ENCODE data around the gene PROK1. TPM values are rescaled to one million over a fixed set of nuclear protein-coding genes. Genes with fewer than 3 reads are reported as not detected.

Gene PROK1
- polyA plus RNA-seq, 1 of the 3 experiments (the other 2 are of a cell fraction): not detected

- Histone ChIP-seq H3K79me2 (ENCODE audit: insufficient read depth) (no peaks in the 10 kb centered on the region), H3K36me3 (replicated peaks in 1 of 2; ENCODE audit: control insufficient read depth in 1 of 2, insufficient read depth in 2 of 2, low read length in 1 of 2) (no peaks in the 10 kb centered on the region), H3K4me1 (ENCODE audit: control insufficient read depth in 1 of 2, insufficient read depth in 2 of 2, low read depth in 1 of 2, low read length in 1 of 2) (peaks cover 2 to 6% of the 10 kb centered on the region in 2 experiments; a peak in 1 of 4 replicates), H3K4me3 (ENCODE audit: low read depth in 2 of 2, low read length in 1 of 2) (no peak overlapping the region), H4K20me1 (ENCODE audit: insufficient read depth) (no peaks in the 10 kb centered on the region), H3K9me3 (no peaks in the 10 kb centered on the region), H3K4me2 (no peak overlapping the region), H3K27me3 (ENCODE audit: insufficient read depth) (no peaks in the 10 kb centered on the region), H3K9me2 (no peaks in the 10 kb centered on the region), H3F3A (replicated peaks; ENCODE audit: insufficient read depth) (no peaks in the 10 kb centered on the region), H3K27ac (ENCODE audit: low read depth in 2 of 2, low read length in 1 of 2) (no peak overlapping the region), H3K9ac (no peak overlapping the region), H2AFZ (ENCODE audit: low read depth) (no peak overlapping the region)
- POLR2A ChIA-PET: no interaction called here
- 52% methylated on average over 4 of the region's 7 CpGs for WGBS (ENCODE audit: low lambda C conversion rate)
- DNase-seq: no peak
- CTCF ChIA-PET: interaction anchor here (0.7 to 12.6 kb wide), 9 partner anchors 25 to 264 kb away, joined by 3 to 250 read pairs (median 5); partner anchors contain the start of genes KCNC4 and LAMTOR5
- no peak for TF ChIP-seq RAD21 (IDR thresholded peaks at IDR 0.05; ENCODE audit: low read length)
- no peak for TF ChIP-seq PBX3 (IDR thresholded peaks at IDR 0.05)
These were observed 14.9 kb downstream of the PROK1 start for GRCh38 chr1:110465814-110466380.

GRCh38 chr1:110466646-110467280 is 15.8 kb downstream of the PROK1 start:
- no peak for DNase-seq
- Histone ChIP-seq H3K9me2 (no peaks in the 10 kb centered on the region), H3K9me3 (no peaks in the 10 kb centered on the region), H3K36me3 (replicated peaks in 1 of 2; ENCODE audit: control insufficient read depth in 1 of 2, insufficient read depth in 2 of 2, low read length in 1 of 2) (no peaks in the 10 kb centered on the region), H3K4me2 (no peak overlapping the region), H3K9ac (no peak overlapping the region), H4K20me1 (ENCODE audit: insufficient read depth) (no peaks in the 10 kb centered on the region), H3F3A (replicated peaks; ENCODE audit: insufficient read depth) (no peaks in the 10 kb centered on the region), H3K79me2 (ENCODE audit: insufficient read depth) (no peaks in the 10 kb centered on the region), H3K27me3 (ENCODE audit: insufficient read depth) (no peaks in the 10 kb centered on the region), H3K4me3 (ENCODE audit: low read depth in 2 of 2, low read length in 1 of 2) (no peak overlapping the region), H3K27ac (ENCODE audit: low read depth in 2 of 2, low read length in 1 of 2) (no peak overlapping the region), H3K4me1 (ENCODE audit: control insufficient read depth in 1 of 2, insufficient read depth in 2 of 2, low read depth in 1 of 2, low read length in 1 of 2) (peaks cover 2 to 6% of the 10 kb centered on the region in 2 experiments; a peak in 1 of 4 replicates), H2AFZ (ENCODE audit: low read depth) (no peak overlapping the region)
- POLR2A ChIA-PET: no interaction called here
- 75% methylated on average over 8 of the region's 8 CpGs for WGBS (ENCODE audit: low lambda C conversion rate)
- CTCF ChIA-PET: interaction anchor here (1.1 to 12.6 kb wide), 7 partner anchors 12 to 264 kb away, joined by 3 to 250 read pairs (median 4); partner anchors contain the start of genes KCNC4 and LAMTOR5
- TF ChIP-seq, protein P1, sequence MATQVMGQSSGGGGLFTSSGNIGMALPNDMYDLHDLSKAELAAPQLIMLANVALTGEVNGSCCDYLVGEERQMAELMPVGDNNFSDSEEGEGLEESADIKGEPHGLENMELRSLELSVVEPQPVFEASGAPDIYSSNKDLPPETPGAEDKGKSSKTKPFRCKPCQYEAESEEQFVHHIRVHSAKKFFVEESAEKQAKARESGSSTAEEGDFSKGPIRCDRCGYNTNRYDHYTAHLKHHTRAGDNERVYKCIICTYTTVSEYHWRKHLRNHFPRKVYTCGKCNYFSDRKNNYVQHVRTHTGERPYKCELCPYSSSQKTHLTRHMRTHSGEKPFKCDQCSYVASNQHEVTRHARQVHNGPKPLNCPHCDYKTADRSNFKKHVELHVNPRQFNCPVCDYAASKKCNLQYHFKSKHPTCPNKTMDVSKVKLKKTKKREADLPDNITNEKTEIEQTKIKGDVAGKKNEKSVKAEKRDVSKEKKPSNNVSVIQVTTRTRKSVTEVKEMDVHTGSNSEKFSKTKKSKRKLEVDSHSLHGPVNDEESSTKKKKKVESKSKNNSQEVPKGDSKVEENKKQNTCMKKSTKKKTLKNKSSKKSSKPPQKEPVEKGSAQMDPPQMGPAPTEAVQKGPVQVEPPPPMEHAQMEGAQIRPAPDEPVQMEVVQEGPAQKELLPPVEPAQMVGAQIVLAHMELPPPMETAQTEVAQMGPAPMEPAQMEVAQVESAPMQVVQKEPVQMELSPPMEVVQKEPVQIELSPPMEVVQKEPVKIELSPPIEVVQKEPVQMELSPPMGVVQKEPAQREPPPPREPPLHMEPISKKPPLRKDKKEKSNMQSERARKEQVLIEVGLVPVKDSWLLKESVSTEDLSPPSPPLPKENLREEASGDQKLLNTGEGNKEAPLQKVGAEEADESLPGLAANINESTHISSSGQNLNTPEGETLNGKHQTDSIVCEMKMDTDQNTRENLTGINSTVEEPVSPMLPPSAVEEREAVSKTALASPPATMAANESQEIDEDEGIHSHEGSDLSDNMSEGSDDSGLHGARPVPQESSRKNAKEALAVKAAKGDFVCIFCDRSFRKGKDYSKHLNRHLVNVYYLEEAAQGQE (IDR thresholded peaks at IDR 0.05; ENCODE audit: low read depth, low read length): no peak
- TF ChIP-seq NFIC (IDR thresholded peaks at IDR 0.05; ENCODE audit: borderline replicate concordance) (no peak), RXRA (IDR thresholded peaks at IDR 0.05; ENCODE audit: borderline replicate concordance, low read depth) (no peak), TAF1 (IDR thresholded peaks at IDR 0.05; ENCODE audit: borderline replicate concordance, low read depth, low read length) (no peak), IRF3 (IDR thresholded peaks at IDR 0.05; ENCODE audit: low read depth, low read length) (no peak), TEAD4 (IDR thresholded peaks at IDR 0.05; ENCODE audit: borderline replicate concordance, insufficient read depth) (no peak), MAX (IDR thresholded peaks at IDR 0.05; ENCODE audit: low read depth) (no peak), FOXM1 (IDR thresholded peaks at IDR 0.05; ENCODE audit: low read depth) (no peak), CHD2 (IDR thresholded peaks at IDR 0.05; ENCODE audit: low read length, partially characterized antibody) (no peak), RCOR1 (IDR thresholded peaks at IDR 0.05; ENCODE audit: low read length) (no peak), MEF2A (IDR thresholded peaks at IDR 0.05; ENCODE audit: borderline replicate concordance, low read depth) (no peak), EZH2phosphoT487 (IDR thresholded peaks at IDR 0.05; ENCODE audit: borderline replicate concordance, low read depth) (no peak)
- TF ChIP-seq, protein P2, sequence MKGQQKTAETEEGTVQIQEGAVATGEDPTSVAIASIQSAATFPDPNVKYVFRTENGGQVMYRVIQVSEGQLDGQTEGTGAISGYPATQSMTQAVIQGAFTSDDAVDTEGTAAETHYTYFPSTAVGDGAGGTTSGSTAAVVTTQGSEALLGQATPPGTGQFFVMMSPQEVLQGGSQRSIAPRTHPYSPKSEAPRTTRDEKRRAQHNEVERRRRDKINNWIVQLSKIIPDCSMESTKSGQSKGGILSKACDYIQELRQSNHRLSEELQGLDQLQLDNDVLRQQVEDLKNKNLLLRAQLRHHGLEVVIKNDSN (IDR thresholded peaks at IDR 0.05; ENCODE audit: borderline replicate concordance, low read depth): no peak
- TF ChIP-seq, protein P3, sequence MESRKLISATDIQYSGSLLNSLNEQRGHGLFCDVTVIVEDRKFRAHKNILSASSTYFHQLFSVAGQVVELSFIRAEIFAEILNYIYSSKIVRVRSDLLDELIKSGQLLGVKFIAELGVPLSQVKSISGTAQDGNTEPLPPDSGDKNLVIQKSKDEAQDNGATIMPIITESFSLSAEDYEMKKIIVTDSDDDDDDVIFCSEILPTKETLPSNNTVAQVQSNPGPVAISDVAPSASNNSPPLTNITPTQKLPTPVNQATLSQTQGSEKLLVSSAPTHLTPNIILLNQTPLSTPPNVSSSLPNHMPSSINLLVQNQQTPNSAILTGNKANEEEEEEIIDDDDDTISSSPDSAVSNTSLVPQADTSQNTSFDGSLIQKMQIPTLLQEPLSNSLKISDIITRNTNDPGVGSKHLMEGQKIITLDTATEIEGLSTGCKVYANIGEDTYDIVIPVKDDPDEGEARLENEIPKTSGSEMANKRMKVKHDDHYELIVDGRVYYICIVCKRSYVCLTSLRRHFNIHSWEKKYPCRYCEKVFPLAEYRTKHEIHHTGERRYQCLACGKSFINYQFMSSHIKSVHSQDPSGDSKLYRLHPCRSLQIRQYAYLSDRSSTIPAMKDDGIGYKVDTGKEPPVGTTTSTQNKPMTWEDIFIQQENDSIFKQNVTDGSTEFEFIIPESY (IDR thresholded peaks at IDR 0.05; ENCODE audit: borderline replicate concordance, low read depth): no peak
